Putamen (tissue), 1 donor: ENCODE data around the gene ZBTB7C.
"Not testable (repeated sequence)": the region's sequence is repeated elsewhere in the genome, so short reads cannot be mapped to it uniquely, and the experiment has no call there.

Experiments
- DNase-seq: peaks from one replicate; pipeline ENCODE4 v3.0.0-alpha.2; 2016; ENCODE audit warnings: low spot score

Gene ZBTB7C

DNA sequence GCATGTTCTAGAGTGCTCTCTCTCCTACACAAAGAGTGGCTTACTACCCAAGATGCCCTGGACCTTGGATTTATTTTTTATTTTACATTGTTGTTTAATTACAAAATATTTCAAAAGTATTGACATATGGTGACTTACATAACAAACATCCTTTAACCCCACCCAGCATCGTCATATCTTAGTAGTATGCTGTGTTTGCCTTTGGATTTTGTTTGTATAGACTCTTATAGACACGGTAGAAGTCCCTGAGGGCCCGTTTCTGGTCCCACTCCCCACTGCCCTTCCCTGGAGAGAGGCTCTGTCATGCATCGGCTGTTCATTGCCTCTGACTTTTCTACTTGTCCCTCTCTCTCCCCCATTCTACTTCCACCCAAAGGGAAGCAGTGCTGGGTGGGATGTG lies 112.0 kb downstream of the ZBTB7C start:
- DNase-seq = no peak

DNA sequence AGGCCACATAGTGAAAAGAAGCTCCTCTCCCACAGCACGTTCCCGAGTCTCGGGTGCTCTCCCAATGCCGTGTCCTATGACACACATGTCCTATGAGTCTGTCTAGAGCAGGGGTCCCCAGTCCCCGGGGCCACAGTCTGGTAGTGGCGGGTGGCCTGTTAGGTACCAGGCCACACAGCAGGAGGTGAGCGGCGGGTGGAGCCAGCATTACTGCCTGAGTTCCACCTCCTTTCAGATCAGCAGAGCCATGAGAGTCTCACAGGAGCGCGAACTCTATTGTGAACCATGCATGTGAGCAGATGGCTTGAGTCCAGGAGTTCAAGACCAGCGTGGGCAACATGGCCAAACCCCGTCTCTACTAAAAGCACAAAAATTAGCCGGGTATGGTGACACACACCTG lies 112.6 kb downstream of the ZBTB7C start:
- DNase-seq = no peak

DNA sequence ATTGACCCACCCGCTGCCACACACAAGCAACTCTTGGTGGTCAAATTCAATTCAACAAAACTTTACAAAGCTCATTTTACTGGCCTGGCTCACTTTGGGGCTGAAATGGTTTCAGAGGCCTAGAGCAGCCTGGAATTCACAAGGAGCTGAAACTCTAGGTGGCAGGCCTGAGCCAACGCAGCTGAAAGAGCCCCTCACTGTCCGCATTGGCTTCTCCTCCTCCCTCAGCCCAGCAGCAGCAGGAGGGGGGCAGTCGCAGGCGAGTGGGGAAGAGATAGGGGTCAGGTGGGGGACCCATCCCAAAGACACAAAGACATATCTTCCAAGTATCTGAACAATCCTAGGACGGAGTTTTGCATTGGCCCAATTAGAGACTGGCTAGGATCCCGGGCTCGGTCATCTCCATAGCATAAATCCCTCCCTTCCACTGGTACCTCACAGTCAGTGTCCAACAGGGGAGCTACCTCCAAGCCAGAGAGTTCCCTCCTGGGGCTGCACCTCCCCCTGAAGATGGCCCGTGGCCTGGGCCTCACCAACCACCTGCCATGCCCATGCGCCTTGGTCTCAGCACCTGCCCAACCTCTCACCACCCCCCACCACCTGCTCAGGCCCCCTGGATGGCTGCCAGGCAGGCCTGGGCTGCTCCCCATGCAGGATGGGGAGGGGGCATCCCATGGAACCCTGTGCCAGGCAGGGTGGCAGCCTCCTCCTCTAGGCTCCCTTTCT lies 113.4 kb downstream of the ZBTB7C start:
- DNase-seq = no peak

DNA sequence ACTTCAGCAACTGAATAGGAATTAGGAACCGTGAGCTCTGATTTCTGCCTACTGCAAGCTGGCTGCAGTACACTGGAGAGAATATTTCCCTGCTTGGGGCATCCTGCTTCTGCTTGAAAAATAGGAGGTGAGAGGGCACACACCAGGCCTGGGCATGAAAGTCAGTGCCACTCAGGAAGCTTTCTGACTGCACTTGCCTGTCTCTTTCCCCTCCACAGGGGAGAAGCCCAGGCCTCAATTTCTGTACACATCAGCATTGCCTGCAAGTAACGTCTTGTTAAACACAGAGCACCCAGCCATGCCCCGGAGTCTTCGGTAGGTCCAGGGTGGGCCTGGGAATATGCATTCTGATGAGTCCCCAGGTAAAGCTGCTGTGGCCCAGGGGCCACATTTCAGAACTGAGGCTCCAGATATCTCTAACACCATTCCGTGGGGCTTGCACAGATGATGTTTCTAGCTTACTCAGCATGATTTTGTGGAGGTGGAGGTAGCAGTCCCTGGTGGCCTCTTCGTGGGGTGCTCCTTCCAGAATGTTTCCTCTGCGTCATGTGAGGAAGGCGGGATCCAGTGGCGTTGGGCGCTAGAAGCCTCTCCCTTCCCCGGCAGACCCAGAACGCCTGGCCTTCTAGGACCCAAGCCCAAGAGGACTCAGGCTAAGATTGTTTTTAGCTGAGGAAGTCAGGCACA lies 114.1 kb downstream of the ZBTB7C start:
- no peak for DNase-seq

DNA sequence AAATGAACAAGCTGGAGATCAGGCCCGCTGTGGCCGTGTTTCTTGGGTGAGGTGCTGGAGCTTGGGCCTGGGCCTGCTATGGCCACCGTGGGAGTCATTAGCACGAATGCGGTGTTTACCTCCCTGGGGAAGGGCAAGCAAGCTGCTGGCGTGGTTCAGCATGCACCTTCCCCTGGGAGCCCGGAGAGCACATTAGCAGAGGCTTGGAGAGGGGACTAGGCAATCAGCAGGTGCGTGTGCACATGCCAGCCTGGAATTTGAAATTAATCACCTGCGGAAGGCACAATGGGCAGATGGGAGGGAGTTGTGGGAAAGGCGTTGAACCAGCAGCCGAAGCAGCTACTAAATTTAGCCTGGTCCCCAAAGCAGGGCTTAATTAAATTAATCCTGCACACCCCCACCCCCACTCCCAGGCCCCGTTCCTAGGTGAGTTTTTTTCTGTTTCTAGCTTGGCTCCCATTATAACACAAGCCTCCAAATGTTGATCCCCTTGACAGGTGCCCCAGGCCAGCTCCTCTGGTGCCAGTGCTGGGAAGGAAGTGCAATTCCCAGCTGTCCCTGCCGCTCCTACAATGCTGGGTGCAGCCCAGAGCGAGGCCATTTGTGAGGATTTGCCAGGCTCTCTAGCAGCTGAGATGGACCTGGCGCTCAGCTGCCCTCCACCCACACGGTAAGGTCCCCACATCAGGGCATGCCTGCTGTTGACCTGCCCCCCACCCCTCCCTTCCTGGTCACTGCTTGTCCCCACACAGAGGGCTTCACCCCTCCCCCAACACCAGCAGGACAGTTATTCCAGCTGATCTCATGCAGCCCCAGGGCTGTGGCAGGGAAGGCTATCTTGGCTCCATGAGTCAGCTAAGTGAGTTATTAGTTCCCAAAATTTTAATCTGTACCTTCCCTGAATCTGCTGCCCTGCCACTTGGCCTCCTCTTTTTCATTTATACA lies 115.0 kb downstream of the ZBTB7C start:
- DNase-seq = no peak

DNA sequence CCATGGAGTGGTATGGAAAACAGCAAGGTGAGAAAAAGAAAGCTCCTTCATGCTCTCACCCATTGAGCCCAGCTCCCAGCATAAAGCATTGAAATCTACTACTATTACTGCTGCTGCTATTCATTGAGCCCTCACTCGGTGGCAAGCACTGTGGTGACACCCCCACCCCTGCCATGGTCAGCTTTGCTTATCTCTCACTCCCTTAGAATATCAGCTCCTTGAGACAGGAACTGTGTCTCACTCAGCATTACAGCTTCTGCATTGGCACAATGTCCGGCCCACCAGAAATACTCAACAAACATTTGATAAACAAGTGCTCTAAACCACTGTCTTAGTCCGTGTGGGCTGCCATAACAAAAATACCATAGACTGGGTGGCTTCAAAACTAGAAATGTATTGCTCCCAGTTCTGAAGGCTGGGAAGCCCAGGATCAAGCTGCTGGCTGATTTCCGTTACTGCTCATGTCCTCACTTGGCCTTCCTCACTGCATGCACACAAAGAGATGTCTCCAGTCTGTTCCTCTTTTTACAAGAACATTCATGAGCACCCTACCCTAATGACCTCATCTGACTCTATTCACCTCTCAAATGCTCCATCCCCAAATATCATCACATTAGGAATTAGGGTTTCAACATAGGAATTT lies 116.3 kb downstream of the ZBTB7C start:
- DNase-seq = no peak

DNA sequence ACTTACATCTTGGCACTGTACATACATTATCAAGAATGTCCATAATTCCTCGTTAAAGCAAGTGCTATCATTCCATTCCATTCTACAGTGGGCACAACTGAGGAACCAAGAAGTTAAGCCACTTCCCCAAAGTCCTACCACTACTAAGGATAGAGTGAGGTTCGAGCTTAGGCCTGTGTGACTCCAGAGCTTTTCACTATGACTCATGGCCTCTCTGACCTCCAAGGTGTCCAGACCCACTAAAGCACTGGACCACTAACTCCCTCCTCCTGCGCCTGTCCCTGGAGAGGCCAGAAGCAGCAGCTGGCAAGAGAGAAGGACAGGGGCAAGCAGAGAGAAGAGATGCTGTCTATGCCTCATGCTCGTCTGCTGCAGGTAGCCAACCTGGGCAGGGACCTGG lies 117.0 kb downstream of the ZBTB7C start:
- DNase-seq = no peak

DNA sequence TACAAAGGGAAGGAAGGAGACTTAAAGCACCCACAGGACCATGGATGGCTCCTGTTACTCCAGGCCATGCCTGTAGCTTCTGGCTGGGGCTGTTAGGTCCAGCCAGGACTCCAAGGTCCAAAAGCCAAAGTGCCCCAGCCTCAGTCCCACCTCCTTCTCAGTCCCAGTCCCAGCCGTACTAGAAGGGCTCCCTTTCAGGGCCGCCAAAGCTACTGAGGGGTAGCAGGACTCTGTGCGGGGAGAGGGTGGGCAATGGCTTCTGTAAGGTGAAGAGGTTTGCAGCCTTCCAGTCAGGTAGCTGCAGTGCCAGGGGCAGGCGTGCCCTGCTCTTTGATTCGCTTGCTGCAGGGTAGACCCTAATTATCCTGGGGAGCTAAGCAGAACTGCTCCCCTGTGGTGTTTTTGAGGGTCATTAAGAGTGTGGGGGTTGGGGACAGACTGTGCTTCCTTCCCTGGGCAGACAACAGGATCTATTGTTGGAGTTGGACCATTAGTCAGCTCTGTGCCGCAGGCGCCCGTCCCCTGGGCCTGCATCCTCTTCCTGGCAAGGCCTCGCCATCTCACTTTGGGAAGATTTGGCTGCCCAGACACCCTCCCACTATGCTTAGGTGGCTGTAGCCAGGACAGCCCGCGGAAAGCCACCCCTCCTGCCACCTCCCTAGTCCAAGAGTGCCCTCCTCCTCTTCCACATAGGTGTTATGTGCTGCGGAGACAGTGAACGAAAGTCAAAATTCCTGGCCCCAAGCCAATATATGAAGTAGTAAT lies 118.8 kb downstream of the ZBTB7C start:
- no peak for DNase-seq

DNA sequence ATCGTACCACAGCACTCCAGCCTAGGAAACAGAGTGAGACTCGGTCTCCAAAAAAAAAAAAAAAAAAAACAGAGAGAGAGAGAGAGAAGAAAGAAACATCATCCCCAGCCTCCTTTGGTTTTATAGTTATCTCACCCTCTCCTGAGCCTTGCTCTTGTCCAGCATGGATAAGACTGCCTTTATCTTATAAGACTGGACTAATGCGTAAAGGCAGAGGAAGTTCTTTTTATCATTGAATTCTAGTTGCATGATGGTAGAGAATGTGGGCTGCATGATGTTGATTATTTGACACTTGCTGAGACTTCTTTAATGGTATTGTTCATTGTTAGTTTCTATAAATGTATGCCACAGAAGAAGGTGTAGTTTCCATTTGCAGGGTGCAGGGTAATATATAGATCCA lies 124.4 kb downstream of the ZBTB7C start:
- DNase-seq = no peak

DNA sequence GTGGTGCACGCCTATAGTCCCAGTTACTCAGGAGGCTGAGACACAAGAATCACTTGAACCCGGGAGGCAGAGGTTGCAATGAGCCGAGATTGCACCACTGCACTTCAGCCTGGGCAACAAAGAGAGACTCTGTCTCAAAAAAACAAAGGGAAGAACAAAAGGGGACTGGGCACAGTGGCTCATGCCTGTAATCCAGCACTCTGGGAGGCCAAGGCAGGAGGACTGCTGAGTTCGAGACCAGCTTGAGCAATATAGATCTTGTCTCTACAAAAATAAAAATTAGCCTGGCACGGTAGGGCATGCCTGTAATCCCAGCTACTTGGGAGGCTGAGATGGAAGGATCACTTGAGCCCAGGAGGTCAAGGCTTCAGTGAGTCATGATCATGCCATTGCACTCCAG lies 125.2 kb downstream of the ZBTB7C start:
- not testable (repeated sequence) for DNase-seq

DNA sequence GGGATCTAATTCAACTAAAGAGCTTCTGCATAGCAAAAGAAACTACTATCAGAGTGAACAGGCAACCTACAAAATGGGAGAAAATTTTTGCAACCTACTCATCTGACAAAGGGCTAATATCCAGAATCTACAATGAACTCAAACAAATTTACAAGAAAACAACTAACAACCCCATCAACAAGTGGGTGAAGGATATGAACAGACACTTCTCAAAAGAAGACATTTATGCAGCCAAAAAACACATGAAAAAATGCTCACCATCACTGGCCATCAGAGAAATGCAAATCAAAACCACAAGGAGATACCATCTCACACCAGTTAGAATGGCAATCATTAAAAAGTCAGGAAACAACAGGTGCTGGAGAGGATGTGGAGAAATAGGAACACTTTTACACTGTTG lies 127.7 kb downstream of the ZBTB7C start:
- not testable (repeated sequence) for DNase-seq

DNA sequence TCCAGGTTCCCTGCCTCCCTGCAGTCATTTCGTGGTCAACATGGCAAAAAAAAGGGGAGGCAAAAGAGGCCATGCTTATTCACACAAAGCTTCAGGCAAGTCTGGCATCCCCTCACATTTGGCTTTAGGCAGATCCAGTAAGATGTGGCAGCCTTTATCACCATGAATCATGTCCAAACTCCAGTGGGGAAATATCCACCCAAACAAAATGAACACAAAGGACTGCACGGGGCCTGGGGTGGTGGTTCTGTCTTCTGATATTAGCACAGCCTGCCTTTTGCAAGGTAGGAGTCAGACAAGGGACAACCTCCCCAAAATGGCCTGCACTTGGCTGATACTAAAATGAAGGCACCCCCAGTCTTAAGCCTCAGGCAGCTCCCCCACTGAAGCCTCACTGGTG lies 129.9 kb downstream of the ZBTB7C start:
- DNase-seq = no peak

DNA sequence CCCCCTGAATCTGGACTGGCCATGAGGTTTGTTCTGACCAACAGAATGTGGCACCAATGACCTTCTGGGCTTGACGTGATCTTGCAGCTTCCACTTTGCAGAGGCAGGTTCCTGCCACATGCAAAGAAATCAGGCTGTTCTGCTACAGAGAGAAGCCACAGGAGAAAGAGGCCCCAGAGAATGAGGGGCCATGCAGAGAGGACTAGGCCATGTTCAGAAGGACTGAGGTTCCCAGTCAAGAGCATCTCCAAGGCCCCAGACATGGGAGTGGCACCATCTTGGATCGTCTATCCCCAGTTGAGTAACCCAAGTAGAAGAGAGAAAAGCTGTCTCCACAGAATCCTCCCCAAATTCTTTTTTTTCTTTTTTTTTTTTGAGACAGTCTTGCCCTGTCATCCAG lies 131.1 kb downstream of the ZBTB7C start:
- DNase-seq = no peak

DNA sequence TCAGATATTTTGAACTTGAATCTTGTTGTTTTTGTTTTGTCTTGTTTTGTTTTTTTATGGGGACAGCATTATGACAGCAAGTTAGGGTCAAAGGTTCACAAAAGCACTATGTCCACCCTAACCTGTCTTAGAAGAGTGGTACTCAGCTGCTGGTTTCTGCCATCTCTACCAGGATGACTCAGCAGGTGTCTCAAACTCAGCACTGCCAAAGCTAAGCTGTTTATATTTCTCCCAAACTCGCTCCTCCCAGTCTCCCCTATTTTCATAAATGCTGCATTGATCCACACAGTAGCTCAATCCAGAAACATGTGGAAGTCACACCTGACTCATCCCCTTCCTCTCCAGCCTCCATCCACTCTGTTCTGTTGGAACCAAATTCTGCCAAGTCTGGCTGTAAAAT lies 134.9 kb downstream of the ZBTB7C start:
- no peak for DNase-seq

DNA sequence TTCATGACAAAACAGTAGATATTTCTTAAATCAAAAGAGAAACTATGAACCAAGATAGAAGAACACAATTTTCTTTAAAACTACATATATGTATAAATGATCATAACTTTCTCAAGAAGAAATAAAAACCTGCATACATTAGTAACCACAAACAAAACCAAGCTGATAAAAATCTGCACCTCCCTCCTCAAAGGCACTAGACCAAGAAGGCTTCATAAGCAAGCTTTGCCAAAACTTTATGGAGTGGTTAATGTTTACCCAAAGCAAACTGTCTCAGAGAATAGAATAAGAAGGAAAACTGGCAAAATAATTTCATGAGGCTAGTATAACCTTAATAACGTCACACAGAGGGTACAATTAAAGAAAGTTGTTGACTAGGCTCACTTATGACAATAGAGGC lies 138.3 kb downstream of the ZBTB7C start:
- no peak for DNase-seq

DNA sequence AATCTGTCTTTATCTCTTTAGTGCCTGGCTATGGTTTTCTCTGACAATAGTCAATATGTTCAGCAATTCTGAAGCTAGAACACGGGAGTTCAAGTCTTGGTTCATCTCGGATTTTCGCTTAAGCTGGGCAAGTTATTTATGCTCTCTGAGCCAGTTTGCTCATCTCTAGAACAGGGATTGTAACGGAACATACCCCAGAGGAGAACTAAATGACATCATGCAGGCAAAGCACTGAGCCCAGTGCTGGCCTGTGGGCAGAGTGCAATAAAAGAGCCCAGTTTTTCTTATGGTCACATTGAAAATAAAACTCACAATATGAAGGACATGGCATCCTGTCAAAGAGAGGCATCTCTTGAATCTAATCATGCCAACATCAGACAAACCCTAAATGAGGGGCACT lies 143.9 kb downstream of the ZBTB7C start:
- no peak for DNase-seq

DNA sequence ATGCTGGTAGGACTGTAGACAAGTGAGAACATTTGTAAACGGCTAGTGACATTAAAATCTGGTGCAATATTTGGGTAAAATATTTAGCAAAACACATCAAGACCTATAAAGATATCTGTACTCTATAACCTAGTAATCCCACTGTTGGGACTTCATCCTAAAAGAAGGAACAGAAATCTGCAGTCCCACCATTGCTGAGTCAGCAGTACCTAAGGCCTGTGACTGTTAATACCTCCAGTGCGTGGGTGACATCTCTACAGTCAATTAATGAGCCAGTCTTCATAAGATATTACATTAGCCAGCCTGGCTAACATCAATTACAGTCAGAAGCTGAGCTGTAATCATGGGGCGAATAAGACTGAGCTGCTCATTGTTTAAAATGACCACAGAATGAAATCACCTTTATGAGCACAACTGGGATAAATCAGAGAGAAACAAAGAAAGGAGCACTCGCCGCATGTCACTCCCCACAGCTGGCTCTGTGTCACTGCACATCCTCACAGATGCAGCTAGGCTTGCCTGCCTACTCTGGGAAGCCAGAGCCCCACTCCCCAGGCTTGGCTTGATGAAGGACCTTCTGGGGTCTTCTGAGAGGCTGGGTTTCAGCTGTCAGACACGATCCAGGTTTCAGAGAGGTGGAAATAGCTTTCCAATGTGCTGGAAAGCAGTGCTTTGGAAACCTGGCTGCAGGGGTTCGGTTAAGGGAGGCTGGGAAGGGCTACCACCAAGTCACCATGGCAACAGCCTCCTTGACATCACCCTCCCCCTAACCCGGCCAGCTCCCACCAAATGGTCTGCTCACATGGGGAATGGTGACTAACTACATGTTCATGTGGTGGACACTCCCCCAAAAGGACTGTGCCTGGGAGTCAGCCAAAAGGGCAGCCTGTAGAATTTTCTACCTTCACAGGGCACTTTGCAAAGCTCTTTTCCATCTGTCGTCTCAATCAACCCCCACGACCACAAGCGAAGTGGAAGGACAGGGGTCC lies 145.0 kb downstream of the ZBTB7C start:
- no peak for DNase-seq

DNA sequence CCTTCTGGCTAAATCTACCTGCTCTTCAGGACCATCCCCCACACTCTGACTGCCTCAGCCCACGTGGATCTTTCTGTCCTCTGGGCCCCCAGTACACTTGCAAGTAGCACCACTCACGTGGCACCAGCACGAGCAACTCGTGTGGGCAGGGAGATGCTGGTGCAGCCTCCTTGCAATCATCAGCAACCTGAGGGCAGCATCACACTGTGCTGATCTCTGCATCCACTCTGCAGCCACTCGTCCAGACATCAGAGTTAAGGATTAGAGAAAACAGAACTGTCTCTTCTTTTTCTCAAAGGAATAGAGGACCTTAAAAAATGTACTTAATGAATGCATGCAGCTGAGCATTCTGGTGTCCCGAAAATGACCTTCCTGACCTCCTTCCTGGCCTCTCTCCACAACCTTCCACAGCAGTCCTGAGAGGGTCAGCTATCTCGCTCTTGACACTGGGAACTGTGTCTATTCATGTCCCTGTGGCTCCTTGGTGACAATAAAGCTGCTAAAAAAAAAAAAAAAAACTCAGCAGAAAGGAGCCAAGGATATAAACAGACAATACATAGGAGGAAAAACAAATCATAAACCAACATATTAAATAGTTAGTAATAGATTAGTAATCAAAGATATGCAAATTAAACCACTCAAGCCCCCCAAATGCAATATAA lies 145.9 kb downstream of the ZBTB7C start:
- DNase-seq = no peak

DNA sequence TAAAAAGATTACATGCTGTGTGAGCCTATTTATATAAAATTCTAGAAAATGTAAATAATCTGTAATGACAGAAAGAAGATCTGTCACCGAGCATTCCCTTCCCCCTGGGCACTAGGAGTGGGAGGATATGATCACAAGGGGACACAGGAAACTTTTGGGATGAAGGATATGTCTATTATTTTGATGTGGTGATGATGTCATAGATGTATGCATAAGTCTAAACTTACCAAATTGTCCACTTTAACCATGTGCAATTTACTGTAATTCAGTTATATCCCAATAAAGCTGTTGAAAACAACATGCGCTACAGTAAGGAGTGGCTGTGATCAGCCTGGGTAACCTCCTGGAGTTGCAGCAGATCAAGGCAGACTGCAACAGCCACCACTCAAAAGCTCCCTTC lies 148.9 kb downstream of the ZBTB7C start:
- no peak for DNase-seq

DNA sequence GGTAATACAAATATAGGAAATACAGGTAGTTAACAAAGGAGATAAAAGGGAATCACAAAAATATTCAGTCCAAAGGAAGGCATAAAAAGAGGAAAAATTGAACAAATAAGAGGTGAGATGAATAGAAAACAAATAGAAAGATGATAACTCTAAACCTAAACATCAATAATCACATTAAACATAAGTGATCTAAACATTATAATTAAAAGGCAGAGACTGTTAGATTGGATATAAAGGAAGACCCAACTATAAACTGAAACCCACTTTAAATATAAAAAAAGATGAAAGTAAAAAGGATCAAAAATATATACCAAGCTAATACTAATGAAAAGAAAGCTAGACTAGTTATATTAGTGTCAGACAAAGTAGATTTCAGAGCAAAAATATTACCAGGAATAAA lies 152.3 kb downstream of the ZBTB7C start:
- no peak for DNase-seq
